Activated naive CD4-positive, alpha-beta T cell treated with anti-CD3 and anti-CD28 coated beads, Interleukin-2, amount 50 U/mL, for 16 hours (primary cell): Measurements from ENCODE around the gene CDS1.
"Not testable (repeated sequence)": the region's sequence is repeated elsewhere in the genome, so short reads cannot be mapped to it uniquely, and the experiment has no call there.

Experiments used
- DNase-seq: peaks from one replicate; pipeline ENCODE4 v3.0.0-alpha.2; 2020

CDS1 gene

GRCh38 chr4:84582988-84583875 is at the start of gene CDS1:
Gene CDS1, plus strand, starts transcription at chr4:84583127. Its CDS starts 275 bp downstream, at chr4:84583402.
- DNase-seq, result no peak

- DNase-seq, result no peak
These were observed 47.0 kb upstream of the CDS1 start for GRCh38 chr4:84535901-84536300.

- DNase-seq, result no peak
These were observed 37.8 kb upstream of the CDS1 start for GRCh38 chr4:84545093-84545492.

- no peak for DNase-seq
These were observed 35.7 kb upstream of the CDS1 start for GRCh38 chr4:84547211-84547610.

GRCh38 chr4:84549191-84549590 is 33.7 kb upstream of the CDS1 start:
- DNase-seq, result not testable (repeated sequence)

GRCh38 chr4:84562156-84562555 is 20.8 kb upstream of the CDS1 start:
- no peak for DNase-seq

GRCh38 chr4:84563002-84563401 is 19.9 kb upstream of the CDS1 start:
- no peak for DNase-seq

- DNase-seq, result no peak
These were observed 17.0 kb upstream of the CDS1 start for GRCh38 chr4:84565951-84566350.

- no peak for DNase-seq
These were observed 14.4 kb upstream of the CDS1 start for GRCh38 chr4:84568496-84568895.

- no peak for DNase-seq
These were observed 13.9 kb upstream of the CDS1 start for GRCh38 chr4:84569009-84569408.

GRCh38 chr4:84573385-84574068 is 9.4 kb upstream of the CDS1 start:
- no peak for DNase-seq

GRCh38 chr4:84574069-84574720 is 8.7 kb upstream of the CDS1 start:
- no peak for DNase-seq

GRCh38 chr4:84578540-84579402 is 4.2 kb upstream of the CDS1 start:
- no peak for DNase-seq

GRCh38 chr4:84579403-84579776 is 3.5 kb upstream of the CDS1 start:
- no peak for DNase-seq

GRCh38 chr4:84582302-84582987 is 482 bp upstream of the CDS1 start:
- peak; percentile 93 for DNase-seq

- no peak for DNase-seq
These were observed 1.0 kb downstream of the CDS1 start for GRCh38 chr4:84583876-84584380.

GRCh38 chr4:84585251-84585650 is 2.3 kb downstream of the CDS1 start:
- no peak for DNase-seq

GRCh38 chr4:84594724-84595123 is 11.8 kb downstream of the CDS1 start:
- no peak for DNase-seq

- DNase-seq, result peak; percentile 16
These were observed 13.9 kb downstream of the CDS1 start for GRCh38 chr4:84596826-84597225.

GRCh38 chr4:84597450-84597849 is 14.5 kb downstream of the CDS1 start:
- no peak for DNase-seq

- no peak for DNase-seq
These were observed 23.7 kb downstream of the CDS1 start for GRCh38 chr4:84606645-84607044.

- no peak for DNase-seq
These were observed 28.6 kb downstream of the CDS1 start for GRCh38 chr4:84611531-84611930.
